NCI-H2171 (cell line): ENCODE data around the gene CRYBA4.

Experiments used
- DNase-seq: peaks from one replicate; lab custom pipeline; 2025; lab: John Stamatoyannopoulos, UW

The CRYBA4 gene

GRCh38 chr22:26660961-26661578 lies 39.3 kb downstream of the CRYBA4 start:
- DNase-seq = peak; percentile 80

- no peak for DNase-seq
Observed at GRCh38 chr22:26662160-26662559, 40.4 kb downstream of the CRYBA4 start.

- DNase-seq = no peak
Observed at GRCh38 chr22:26663374-26663923, 41.7 kb downstream of the CRYBA4 start.

GRCh38 chr22:26665813-26666231 lies 44.1 kb downstream of the CRYBA4 start:
- DNase-seq = no peak

- DNase-seq = peak; percentile 42
Observed at GRCh38 chr22:26667140-26667539, 45.4 kb downstream of the CRYBA4 start.

- DNase-seq = peak; percentile 64
Observed at GRCh38 chr22:26669060-26669481, 47.3 kb downstream of the CRYBA4 start.

- no peak for DNase-seq
Observed at GRCh38 chr22:26670459-26670858, 48.7 kb downstream of the CRYBA4 start.

- DNase-seq = peak; percentile 20
Observed at GRCh38 chr22:26671317-26672059, 49.7 kb downstream of the CRYBA4 start.

GRCh38 chr22:26672060-26672471 lies 50.3 kb downstream of the CRYBA4 start:
- no peak for DNase-seq

GRCh38 chr22:26672590-26673468 lies 51.1 kb downstream of the CRYBA4 start:
- peak; percentile 99 for DNase-seq

GRCh38 chr22:26673486-26673885 lies 51.7 kb downstream of the CRYBA4 start:
- DNase-seq = no peak

GRCh38 chr22:26674211-26675190 lies 52.7 kb downstream of the CRYBA4 start:
- DNase-seq = no peak

- DNase-seq = no peak
Observed at GRCh38 chr22:26675687-26676268, 54.0 kb downstream of the CRYBA4 start.

GRCh38 chr22:26677217-26677616 lies 55.5 kb downstream of the CRYBA4 start:
- no peak for DNase-seq

- peak; percentile 53 for DNase-seq
Observed at GRCh38 chr22:26679003-26679629, 57.4 kb downstream of the CRYBA4 start.
